GM12865 (cell line): Measurements from ENCODE around the gene LLGL2.

Source experiments
- DNase-seq: peaks from one replicate; pipeline ENCODE4 v3.0.0; 2010; ENCODE audit warnings: low read depth
- H3K4me3 ChIP-seq: 2 replicates; pipeline ENCODE4 v1.5.1; 2011; ENCODE audit warnings: mild to moderate bottlenecking, low read depth, low read length, control low read depth
- CTCF ChIP-seq: IDR thresholded peaks from 2 replicates; pipeline ENCODE4 v1.5.1; 2011; ENCODE audit warnings: low read length, control low read depth, low read depth, inconsistent platforms; ENCODE audit not compliant: insufficient read depth; ENCODE audit errors: missing control alignments

Gene LLGL2

DNA sequence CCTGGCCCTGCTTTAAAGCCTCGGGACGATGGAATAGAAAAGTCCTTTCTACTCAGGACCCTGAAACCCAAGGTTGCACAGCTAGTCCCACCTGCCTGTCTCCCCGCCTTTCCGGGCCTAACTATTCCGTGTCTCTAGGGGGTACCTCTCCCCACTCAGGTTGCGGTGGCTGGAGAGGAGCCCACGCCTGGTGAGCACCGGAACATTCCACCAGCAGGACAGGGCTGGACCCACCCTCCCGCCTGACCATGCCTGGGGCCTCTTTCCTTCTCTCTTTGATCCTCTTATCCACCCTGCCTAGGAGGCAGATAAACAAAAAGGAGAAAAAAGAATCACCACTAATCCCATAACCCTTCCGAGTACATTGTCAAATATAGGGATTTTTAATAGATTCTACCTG is 10.9 kb downstream of the LLGL2 start:
- no peak for DNase-seq
- no peak overlapping the region for H3K4me3 ChIP-seq
- no peak for TF ChIP-seq CTCF

GRCh38 chr17:75539967-75540729 is 14.7 kb downstream of the LLGL2 start:
- no peak for TF ChIP-seq CTCF
- no peak overlapping the region for H3K4me3 ChIP-seq
- no peak for DNase-seq

DNA sequence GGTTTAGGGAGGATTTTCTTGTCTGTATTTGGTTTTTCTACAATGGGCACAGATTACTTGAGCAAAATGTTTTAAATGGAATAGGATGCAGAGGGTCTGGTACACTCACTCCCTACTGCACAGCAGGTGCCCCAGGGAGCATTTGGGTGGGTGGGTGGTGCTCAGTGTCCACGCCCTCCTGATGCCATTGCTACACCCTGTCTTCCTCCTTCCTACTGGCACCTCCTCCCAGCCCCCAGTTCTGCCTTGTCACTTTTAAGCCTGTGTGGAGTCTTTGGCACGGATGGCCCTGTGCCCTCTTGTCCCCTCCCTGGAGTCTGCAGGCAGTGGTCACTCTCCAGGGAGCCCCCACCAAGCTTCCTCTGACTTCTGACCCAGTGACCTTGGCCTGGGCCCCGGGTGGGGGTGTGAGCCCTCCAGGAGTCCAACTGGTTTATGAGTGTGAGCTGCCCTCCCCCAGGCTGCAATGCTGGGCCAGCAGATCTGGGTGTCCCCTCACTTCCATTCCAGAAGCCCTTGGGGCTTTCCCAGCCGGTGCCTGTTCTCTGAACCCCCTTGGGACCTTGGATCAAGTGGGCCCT is 15.5 kb downstream of the LLGL2 start:
- DNase-seq: no peak
- H3K4me3 ChIP-seq: no peak overlapping the region
- no peak for TF ChIP-seq CTCF

- no peak overlapping the region for H3K4me3 ChIP-seq
- no peak for TF ChIP-seq CTCF
- no peak for DNase-seq
Measured at GRCh38 chr17:75542229-75542628, 16.7 kb downstream of the LLGL2 start.

GRCh38 chr17:75542728-75543336 is 17.3 kb downstream of the LLGL2 start:
- no peak overlapping the region for H3K4me3 ChIP-seq
- TF ChIP-seq CTCF: no peak
- no peak for DNase-seq

- no peak for TF ChIP-seq CTCF
- no peak for DNase-seq
- no peak overlapping the region for H3K4me3 ChIP-seq
Measured at GRCh38 chr17:75544250-75544649, 18.8 kb downstream of the LLGL2 start.
